HFFc6 (cell line): Measurements from ENCODE around the gene CNTNAP5. TPM values are rescaled to one million over a fixed set of nuclear protein-coding genes. Genes with fewer than 3 reads are reported as not detected.

Source experiments
- DNase-seq: peaks from one replicate; pipeline ENCODE4 v3.0.0-alpha.2; 2018
- H3K27ac Mint-ChIP-seq: 2 replicates; pipeline ENCODE4 v1.8.0; 2020; ENCODE audit warnings: mild to moderate bottlenecking, mixed read lengths
- H3K27me3 Mint-ChIP-seq: 2 replicates; pipeline ENCODE4 v1.8.0; 2021; ENCODE audit warnings: mild to moderate bottlenecking, moderate library complexity, mixed read lengths; ENCODE audit not compliant: insufficient read depth
- H3K36me3 Mint-ChIP-seq: 2 replicates; pipeline ENCODE4 v1.8.0; 2021; ENCODE audit warnings: low read depth, mixed read lengths
- H3K4me1 Mint-ChIP-seq: 2 replicates; pipeline ENCODE4 v1.8.0; 2020; ENCODE audit warnings: low read depth, mixed read lengths
- H3K4me3 Mint-ChIP-seq: 2 replicates; pipeline ENCODE4 v1.8.0; 2020; ENCODE audit warnings: mild to moderate bottlenecking, moderate library complexity, mixed read lengths
- H3K9me3 Mint-ChIP-seq: 2 replicates; pipeline ENCODE4 v1.8.0; 2020; ENCODE audit warnings: mild to moderate bottlenecking, mixed read lengths
- total RNA-seq, 6 experiments: library from RNA; stranded (reverse); fragmentation: NEBNext Ultra II Directional; extraction: Animal tissue kit (Norgen Biotek cat#: 25700); gene quantifications; 2 replicates in 1 of 6; 3 replicates in 5 of 6; pipeline ENCODE4 v1.2.3, GENCODE V29; 2021
- TF ChIP-seq, protein P1 (sequence below): fragments of 200-600 bp; sonication (generic); IDR thresholded peaks from 2 replicates; pipeline ENCODE4 v1.5.0; 2021; ENCODE audit warnings: antibody characterized with exemption, mild to moderate bottlenecking

CNTNAP5 gene
- total RNA-seq, 6 experiments from 2014 or later, result not detected

DNA sequence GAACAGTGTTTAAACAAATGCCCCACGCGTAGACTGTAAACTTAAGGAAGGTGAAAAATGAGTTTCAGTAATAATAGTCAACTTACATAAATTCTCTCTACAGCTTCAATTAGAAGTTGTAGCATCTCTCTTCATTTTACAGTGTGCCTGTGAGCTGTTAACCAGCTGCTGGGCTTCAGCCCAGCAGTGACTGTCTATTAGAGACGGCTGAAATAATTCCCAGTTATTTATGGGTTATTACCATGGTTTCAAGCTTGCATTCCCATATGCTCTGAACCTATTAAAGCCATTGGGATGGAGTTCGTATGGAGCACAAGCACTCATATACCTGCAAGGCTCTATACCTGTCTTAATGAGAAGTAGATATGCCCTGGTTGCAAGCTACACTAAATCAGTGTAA lies 501.1 kb downstream of the CNTNAP5 start:
- H3K9me3 Mint-ChIP-seq, result peaks cover 51% of the 10 kb centered on the region
- no peaks in the 10 kb centered on the region for H3K27me3 Mint-ChIP-seq
- H3K36me3 Mint-ChIP-seq, result no peaks in the 10 kb centered on the region
- TF ChIP-seq, protein P1, sequence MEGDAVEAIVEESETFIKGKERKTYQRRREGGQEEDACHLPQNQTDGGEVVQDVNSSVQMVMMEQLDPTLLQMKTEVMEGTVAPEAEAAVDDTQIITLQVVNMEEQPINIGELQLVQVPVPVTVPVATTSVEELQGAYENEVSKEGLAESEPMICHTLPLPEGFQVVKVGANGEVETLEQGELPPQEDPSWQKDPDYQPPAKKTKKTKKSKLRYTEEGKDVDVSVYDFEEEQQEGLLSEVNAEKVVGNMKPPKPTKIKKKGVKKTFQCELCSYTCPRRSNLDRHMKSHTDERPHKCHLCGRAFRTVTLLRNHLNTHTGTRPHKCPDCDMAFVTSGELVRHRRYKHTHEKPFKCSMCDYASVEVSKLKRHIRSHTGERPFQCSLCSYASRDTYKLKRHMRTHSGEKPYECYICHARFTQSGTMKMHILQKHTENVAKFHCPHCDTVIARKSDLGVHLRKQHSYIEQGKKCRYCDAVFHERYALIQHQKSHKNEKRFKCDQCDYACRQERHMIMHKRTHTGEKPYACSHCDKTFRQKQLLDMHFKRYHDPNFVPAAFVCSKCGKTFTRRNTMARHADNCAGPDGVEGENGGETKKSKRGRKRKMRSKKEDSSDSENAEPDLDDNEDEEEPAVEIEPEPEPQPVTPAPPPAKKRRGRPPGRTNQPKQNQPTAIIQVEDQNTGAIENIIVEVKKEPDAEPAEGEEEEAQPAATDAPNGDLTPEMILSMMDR, result no peak
- no peaks in the 10 kb centered on the region for H3K4me1 Mint-ChIP-seq
- no peak overlapping the region for H3K27ac Mint-ChIP-seq
- no peak overlapping the region for H3K4me3 Mint-ChIP-seq
- DNase-seq, result no peak

DNA sequence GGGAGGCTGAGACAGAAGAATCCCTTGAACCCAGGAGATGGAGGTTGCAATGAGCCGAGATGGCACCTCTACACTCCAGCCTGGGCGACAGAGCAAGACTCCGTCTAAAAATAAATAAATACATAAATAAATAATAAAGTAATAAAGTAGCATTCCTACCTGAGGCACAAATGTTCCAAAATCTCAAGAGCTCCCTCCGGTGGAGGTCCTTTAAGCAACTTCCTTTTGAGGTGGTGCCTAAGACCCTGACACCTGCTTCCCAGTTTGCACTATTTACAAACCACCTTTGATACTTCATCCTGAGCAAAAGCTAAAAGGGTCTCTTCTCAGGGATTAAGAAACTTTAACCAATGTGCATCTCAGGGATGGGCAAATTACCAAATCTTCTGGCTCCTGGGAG lies 505.1 kb downstream of the CNTNAP5 start:
- no peak overlapping the region for H3K4me3 Mint-ChIP-seq
- 0 out of 2 replicates have a peak, but pooled peaks cover 3% of the 10 kb centered on the region for H3K36me3 Mint-ChIP-seq
- TF ChIP-seq, protein P1, result no peak
- no peak overlapping the region for H3K27ac Mint-ChIP-seq
- no peaks in the 10 kb centered on the region for H3K27me3 Mint-ChIP-seq
- peaks cover 45% of the 10 kb centered on the region for H3K9me3 Mint-ChIP-seq
- no peak for DNase-seq
- no peaks in the 10 kb centered on the region for H3K4me1 Mint-ChIP-seq

DNA sequence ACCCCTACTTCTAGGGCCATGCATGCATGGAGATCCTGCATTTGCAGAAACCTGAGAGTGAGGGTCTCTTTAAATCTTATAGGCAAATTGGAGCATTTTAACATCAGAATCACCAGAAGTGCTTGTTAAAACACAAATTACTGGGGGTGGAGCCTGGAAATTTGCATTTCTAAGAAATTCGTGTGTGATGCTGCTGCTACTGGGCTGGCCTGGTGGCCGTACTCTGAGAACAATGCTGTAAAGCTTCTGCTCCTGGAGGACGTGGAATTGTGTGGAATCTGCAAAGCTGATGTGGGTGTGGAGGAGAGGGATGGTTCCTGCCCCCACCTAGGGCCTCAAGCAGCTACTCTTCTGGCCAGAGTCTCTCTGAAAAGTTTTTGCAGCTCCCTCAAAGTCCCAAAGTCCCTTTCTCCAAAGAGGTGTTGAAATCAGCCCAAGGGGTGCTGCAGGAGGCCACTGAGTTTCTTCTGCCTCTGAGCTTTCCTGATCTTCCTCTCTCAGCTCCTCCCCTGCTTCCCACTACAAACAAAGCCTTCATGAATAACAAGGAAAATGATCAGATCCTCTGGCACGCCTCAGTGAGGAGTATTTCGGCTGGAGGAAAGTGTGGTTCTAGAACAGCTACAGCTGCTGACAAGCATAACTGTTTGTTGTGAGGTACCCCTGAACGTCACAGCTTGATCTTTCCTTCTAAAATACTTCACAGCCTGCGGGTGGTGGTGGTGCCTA lies 508.3 kb downstream of the CNTNAP5 start:
- Mint-ChIP-seq H3K4me3 (no peak overlapping the region), H3K36me3 (peaks cover 9% of the 10 kb centered on the region; the same call in 1 of the 2 replicates), H3K27me3 (peaks cover 2% of the 10 kb centered on the region; the same call in 1 of the 2 replicates), H3K4me1 (no peaks in the 10 kb centered on the region), H3K9me3 (peaks cover 51% of the 10 kb centered on the region), H3K27ac (no peak overlapping the region)
- TF ChIP-seq, protein P1, result no peak
- no peak for DNase-seq

DNA sequence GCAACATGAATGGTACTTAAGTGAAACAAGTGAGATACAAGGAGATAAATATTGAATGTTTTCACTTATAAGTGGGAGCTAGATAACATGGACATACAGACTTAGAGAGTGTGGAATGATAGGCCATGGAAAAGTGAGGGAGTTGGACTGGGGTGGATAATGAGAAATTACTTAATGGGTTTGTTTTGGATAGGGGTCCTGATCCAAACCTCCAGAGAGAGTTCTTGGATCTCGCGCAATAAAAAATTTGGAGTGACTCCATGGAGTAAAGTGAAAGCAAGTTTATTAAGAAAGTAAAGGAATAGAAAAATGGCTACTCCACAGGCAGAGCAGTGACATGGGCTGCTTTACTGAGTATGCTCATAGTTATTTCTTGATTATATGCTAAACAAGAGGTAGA lies 508.9 kb downstream of the CNTNAP5 start:
- Mint-ChIP-seq H3K27ac (no peak overlapping the region), H3K9me3 (peaks cover 49% of the 10 kb centered on the region), H3K4me3 (no peak overlapping the region), H3K27me3 (peaks cover 2% of the 10 kb centered on the region; the same call in 1 of the 2 replicates), H3K4me1 (no peaks in the 10 kb centered on the region), H3K36me3 (peaks cover 9% of the 10 kb centered on the region; the same call in 1 of the 2 replicates)
- DNase-seq, result no peak
- TF ChIP-seq, protein P1, result no peak

DNA sequence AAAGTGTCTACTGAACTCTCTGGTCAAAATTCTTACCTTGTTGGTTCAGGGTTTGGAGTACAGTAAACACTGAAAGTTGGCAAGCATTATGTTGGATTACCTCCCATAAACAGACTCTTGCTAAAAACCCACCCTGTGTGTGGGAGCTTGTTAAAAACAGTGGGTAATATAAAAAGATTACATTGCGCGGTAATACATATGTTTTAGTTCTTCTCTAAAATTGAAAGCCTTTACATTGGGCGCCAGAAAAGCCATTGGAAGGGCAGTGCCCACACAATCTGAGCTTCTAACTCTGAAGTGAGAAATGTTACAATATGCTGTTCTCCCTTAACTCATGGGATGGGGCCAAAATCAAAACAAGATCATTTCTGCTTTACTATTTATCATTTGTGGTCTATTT lies 510.7 kb downstream of the CNTNAP5 start:
- Mint-ChIP-seq H3K36me3 (peaks cover 9% of the 10 kb centered on the region; the same call in 1 of the 2 replicates), H3K4me3 (no peak overlapping the region), H3K27ac (no peak overlapping the region), H3K4me1 (no peaks in the 10 kb centered on the region), H3K9me3 (peaks cover 49% of the 10 kb centered on the region), H3K27me3 (peaks cover 2% of the 10 kb centered on the region; the same call in 1 of the 2 replicates)
- no peak for DNase-seq
- TF ChIP-seq, protein P1, result no peak
